Spleen (tissue), 11 donors: ENCODE results near the gene C6orf47. TPM values are rescaled to one million over a fixed set of nuclear protein-coding genes. Genes with fewer than 3 reads are reported as not detected.

Experiments
- DNase-seq: peaks from one replicate; pipeline ENCODE4 v3.0.0-alpha.2; 2020
- H3K27ac ChIP-seq, 8 donors: fragments of 200-600 bp; sonication (generic) in 7 of 8; 1 replicate in 4 of 8; 2 replicates in 4 of 8; pipeline versions ENCODE4 v1.5.0 to v1.8.0; 2016 to 2021; ENCODE audit warnings: inconsistent platforms in 4 of 8, mild to moderate bottlenecking in 4 of 8, moderate library complexity in 1 of 8
- H3K27me3 ChIP-seq, 7 donors: fragments of 200-600 bp; sonication (generic) in 6 of 7; replicated peaks in 1 of 7; 1 replicate in 4 of 7; 2 replicates in 3 of 7; pipeline versions ENCODE4 v1.5.0 to v1.8.0; 2016 to 2021; ENCODE audit warnings: inconsistent platforms in 3 of 7, mild to moderate bottlenecking in 1 of 7
- H3K36me3 ChIP-seq, 6 donors: fragments of 200-600 bp; sonication (generic) in 5 of 6; 1 replicate in 4 of 6; 2 replicates in 2 of 6; pipeline versions ENCODE4 v1.5.0 to v1.8.0; 2016 to 2021; ENCODE audit warnings: inconsistent platforms in 2 of 6
- H3K4me1 ChIP-seq, 6 donors: fragments of 200-600 bp; sonication (generic) in 5 of 6; 1 replicate in 3 of 6; 2 replicates in 3 of 6; pipeline versions ENCODE4 v1.5.0 to v1.8.0; 2016 to 2021; ENCODE audit warnings: inconsistent platforms in 3 of 6
- H3K4me3 ChIP-seq, 8 donors: fragments of 200-600 bp; sonication (generic) in 7 of 8; 1 replicate in 4 of 8; 2 replicates in 4 of 8; pipeline versions ENCODE4 v1.5.0 to v1.8.0; 2016 to 2021; ENCODE audit warnings: inconsistent platforms in 4 of 8, mild to moderate bottlenecking in 4 of 8, moderate library complexity in 2 of 8
- H3K9me3 ChIP-seq, 8 donors: fragments of 200-600 bp; sonication (generic) in 7 of 8; 1 replicate in 4 of 8; 2 replicates in 4 of 8; pipeline versions ENCODE4 v1.5.0 to v1.8.0; 2016 to 2021; ENCODE audit warnings: inconsistent platforms in 4 of 8
- POLR2A ChIP-seq, 3 donors: fragments of 450-650 bp; IDR thresholded peaks; one replicate each; pipeline ENCODE4 v1.5.1; 2017; ENCODE audit warnings: antibody characterized with exemption in 3 of 3, mild to moderate bottlenecking in 1 of 3
- POLR2AphosphoS5 ChIP-seq, 3 donors: sonication (generic); formaldehyde crosslinking; IDR thresholded peaks; one replicate each; pipeline ENCODE4 v1.5.1; 2017; ENCODE audit warnings: antibody characterized with exemption in 3 of 3
- WGBS, 5 donors: extraction: QIAGEN DNeasy Blood & Tissue Kit in 3 of 5; methylation state at CpG; one replicate each; pipeline versions ENCODE4 v1.1.5 to v1.1.7; 2013 to 2018; 5-methylcytosine and 5-hydroxymethylcytosine counted together
- intact Hi-C: fragments of 100-400 bp; cut with DNase I; formaldehyde crosslinking; loops from one replicate; pipeline ENCODE4 v1.15.0; 2023; ENCODE audit warnings: low total_unique reads
- polyA plus RNA-seq, 3 donors: library from polyadenylated mRNA; stranded (reverse); fragments of 200-250 nt; gene quantifications; one replicate each; pipeline ENCODE4 v1.2.1, GENCODE V29; 2013
- total RNA-seq, 7 donors: library from RNA; depleted of rRNA in 3 of 7; stranded (reverse); fragments of >200 nt in 3 of 7; fragmentation: NEBNext Ultra II Directional in 4 of 7; extraction: Animal tissue kit (Norgen Biotek cat#: 25700) in 4 of 7; gene quantifications; one replicate each; pipeline versions ENCODE4 v1.1.0 to v1.2.1, GENCODE V29; 2016 to 2021
- TF ChIP-seq, protein P1 (sequence below), 11 experiments: fragments of 200-600 bp in 7 of 11; fragments of 450-650 bp in 4 of 11; sonication (generic) in 4 of 11; IDR thresholded peaks in 8 of 11; conservative IDR thresholded peaks in 3 of 11; 1 replicate in 7 of 11; 2 replicates in 4 of 11; pipeline versions ENCODE4 v1.4.0 to v1.8.0; 2016 to 2021; ENCODE audit warnings: antibody characterized with exemption in 11 of 11, inconsistent platforms in 4 of 11, mild to moderate bottlenecking in 1 of 11
- donor health status: healthy with polysubstance abuse.
- donor health status: DM: no; HTN: no; CAD: no; lungs with moderate emphysema.
- donor health status: DM: no; HTN: no; CAD: no.
- donor health status: Bipolar disorder and iron deficiency.
- donor health status: healthy.
- donor health status: DM: no; HTN: no; CAD: no.
- donor health status: DM: yes; HTN: yes; CAD: no.

The C6orf47 gene
- total and polyA plus RNA-seq, 10 donors: 12.2 to 37.4 (median 26.6) TPM

DNA sequence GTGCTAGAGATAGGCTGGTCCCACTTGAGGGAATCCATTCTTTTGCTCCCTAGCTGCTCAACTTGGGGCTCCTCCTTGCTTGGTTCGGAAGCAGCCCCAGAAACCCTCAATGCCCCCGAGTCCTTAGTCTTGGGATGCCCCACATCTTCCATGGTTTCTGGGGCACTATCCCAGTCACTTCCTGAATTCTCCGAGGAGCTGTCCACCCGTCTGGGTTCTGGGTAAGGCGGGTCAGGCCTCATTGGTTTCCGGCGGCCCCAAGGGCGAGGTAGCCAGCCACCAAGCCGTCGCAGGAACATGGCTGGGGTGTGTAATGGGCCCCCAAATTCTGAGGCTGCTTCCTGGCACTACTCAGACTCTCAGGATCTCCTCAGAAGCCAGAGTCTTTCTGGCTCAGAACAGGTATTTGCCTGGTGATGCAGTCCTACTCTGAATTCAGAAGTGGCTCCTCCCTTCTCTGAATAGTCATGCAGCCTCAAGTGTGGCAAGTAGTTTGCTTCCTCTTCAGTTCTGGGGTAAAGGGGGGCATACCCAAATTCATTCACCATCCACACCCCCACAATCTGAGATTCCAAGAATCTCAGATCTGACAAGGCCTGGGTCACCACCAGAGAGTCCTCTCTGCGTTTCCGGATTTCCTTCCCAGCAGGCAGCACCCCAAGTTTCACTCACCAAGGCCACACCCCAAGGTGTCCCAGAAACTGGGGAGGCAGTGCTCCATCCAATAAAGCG is 763 bp downstream of the C6orf47 start:
- peaks cover 47 to 95% (median 79%) of the 10 kb centered on the region in 6 donors for H3K4me1 ChIP-seq
- H3K36me3 ChIP-seq: peaks cover 0 to 72% (median 28%) of the 10 kb centered on the region in 6 donors
- H3K9me3 ChIP-seq: no peaks in the 10 kb centered on the region
- intact Hi-C loops: no loop called here
- H3K27me3 ChIP-seq: no peaks in the 10 kb centered on the region
- DNase-seq: peak; percentile 82
- peak overlapping the region; percentile 82 to 97 (median 94) for H3K27ac ChIP-seq
- TF ChIP-seq POLR2AphosphoS5 (IDR thresholded peaks at IDR 0.05): no peak
- TF ChIP-seq POLR2A (IDR thresholded peaks at IDR 0.05): no peak
- TF ChIP-seq, protein P1, sequence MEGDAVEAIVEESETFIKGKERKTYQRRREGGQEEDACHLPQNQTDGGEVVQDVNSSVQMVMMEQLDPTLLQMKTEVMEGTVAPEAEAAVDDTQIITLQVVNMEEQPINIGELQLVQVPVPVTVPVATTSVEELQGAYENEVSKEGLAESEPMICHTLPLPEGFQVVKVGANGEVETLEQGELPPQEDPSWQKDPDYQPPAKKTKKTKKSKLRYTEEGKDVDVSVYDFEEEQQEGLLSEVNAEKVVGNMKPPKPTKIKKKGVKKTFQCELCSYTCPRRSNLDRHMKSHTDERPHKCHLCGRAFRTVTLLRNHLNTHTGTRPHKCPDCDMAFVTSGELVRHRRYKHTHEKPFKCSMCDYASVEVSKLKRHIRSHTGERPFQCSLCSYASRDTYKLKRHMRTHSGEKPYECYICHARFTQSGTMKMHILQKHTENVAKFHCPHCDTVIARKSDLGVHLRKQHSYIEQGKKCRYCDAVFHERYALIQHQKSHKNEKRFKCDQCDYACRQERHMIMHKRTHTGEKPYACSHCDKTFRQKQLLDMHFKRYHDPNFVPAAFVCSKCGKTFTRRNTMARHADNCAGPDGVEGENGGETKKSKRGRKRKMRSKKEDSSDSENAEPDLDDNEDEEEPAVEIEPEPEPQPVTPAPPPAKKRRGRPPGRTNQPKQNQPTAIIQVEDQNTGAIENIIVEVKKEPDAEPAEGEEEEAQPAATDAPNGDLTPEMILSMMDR (IDR thresholded peaks at IDR 0.05 in 8 of 11, conservative IDR thresholded peaks at IDR 0.05 in 3 of 11): no peak
- H3K4me3 ChIP-seq: peak overlapping the region; percentile 61 to 96 (median 77)
- 22 to 36% (median 25%) methylated on average over 10 to 13 of the region's 13 CpGs for WGBS, 5 donors

DNA sequence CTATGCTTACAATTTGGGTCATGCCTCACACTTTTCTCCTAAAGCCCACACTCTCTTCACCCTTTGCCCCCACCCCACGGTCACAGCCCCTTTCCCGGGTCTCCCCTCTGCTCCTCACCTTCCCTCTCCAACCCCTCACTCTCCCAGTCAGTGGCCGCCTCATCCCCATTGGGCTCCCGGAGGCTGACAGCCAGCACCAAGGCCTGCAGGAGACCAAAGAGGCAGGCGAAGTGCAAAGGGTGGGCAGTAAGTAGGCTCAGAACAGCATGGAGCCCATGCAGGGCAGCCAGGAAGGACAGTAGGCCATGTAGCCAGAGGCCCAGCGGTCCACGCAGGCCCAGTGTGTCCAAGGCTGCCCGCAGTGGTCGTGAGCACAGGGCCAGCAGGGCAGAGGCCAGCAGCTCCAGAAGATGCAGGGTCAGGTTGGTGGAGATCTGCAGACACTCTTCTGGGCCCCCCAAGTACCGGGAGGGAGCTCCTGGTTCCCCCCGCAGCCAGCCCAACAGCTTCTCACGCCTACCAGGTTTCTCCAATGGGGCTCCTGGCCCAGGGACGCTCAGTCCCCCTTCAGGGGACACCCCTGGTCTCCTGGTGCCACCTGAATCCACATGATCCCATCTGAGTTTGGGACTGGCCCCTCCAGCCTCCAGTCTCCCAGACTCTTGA is 1.5 kb downstream of the C6orf47 start:
- H3K4me1 ChIP-seq: peaks cover 45 to 96% (median 75%) of the 10 kb centered on the region in 6 donors

DNA sequence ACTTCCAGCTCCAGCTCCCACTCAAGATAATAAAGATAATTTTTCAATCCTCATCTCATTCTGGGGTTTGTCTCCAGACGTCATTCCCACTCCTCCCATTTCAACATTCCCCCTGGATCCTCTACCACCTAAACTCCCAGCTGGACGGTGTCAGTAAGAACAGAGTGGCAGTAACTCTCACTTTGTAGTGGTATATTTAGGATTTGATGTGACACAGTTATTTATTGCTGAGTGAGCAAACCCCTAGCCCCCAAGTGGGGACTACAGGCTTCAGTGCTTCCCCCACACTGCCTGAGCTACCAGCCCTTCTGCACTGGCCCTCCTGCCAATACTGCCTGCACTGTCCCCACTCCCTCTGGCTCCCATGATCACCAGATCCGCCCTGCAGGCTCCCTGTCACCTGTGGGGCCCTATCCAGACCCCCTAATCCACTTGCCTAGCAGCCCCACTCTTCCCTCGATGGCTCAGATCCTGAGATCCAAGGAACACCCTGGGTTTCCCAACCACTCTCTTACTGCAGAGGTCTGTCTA is 2.4 kb downstream of the C6orf47 start:
- DNase-seq: no peak
- 82 to 89% (median 85%) methylated on average over 4 of the region's 4 CpGs for WGBS, 5 donors
- Histone ChIP-seq H3K36me3 (peaks cover 0 to 65% (median 25%) of the 10 kb centered on the region in 6 donors), H3K9me3 (no peaks in the 10 kb centered on the region), H3K27me3 (no peaks in the 10 kb centered on the region), H3K4me3 (peak overlapping the region in 2 of 8 donors; percentile 6 to 96), H3K27ac (peak overlapping the region in 4 of 8 donors; percentile 10 to 97 (median 94)), H3K4me1 (peaks cover 42 to 96% (median 75%) of the 10 kb centered on the region in 6 donors)
- TF ChIP-seq, protein P1 (IDR thresholded peaks at IDR 0.05 in 8 of 11, conservative IDR thresholded peaks at IDR 0.05 in 3 of 11): no peak
- TF ChIP-seq POLR2A (IDR thresholded peaks at IDR 0.05) (no peak), POLR2AphosphoS5 (IDR thresholded peaks at IDR 0.05) (no peak)
- intact Hi-C loops: no loop called here

More for the DNA sequence above, 1.5 kb downstream of the C6orf47 start:
- no peaks in the 10 kb centered on the region for H3K9me3 ChIP-seq
- no peaks in the 10 kb centered on the region for H3K27me3 ChIP-seq
- peak overlapping the region; percentile 82 to 97 (median 94) for H3K27ac ChIP-seq
- no peak for DNase-seq
- peaks cover 0 to 74% (median 28%) of the 10 kb centered on the region in 6 donors for H3K36me3 ChIP-seq
- TF ChIP-seq POLR2AphosphoS5 (IDR thresholded peaks at IDR 0.05) (peak in 1 of 3 donors; percentile 62), POLR2A (IDR thresholded peaks at IDR 0.05) (no peak)
- intact Hi-C loops: no loop called here
- H3K4me3 ChIP-seq: peak overlapping the region; percentile 61 to 96 (median 77)
- 77 to 86% (median 83%) methylated on average over 9 to 13 of the region's 13 CpGs for WGBS, 5 donors

DNA sequence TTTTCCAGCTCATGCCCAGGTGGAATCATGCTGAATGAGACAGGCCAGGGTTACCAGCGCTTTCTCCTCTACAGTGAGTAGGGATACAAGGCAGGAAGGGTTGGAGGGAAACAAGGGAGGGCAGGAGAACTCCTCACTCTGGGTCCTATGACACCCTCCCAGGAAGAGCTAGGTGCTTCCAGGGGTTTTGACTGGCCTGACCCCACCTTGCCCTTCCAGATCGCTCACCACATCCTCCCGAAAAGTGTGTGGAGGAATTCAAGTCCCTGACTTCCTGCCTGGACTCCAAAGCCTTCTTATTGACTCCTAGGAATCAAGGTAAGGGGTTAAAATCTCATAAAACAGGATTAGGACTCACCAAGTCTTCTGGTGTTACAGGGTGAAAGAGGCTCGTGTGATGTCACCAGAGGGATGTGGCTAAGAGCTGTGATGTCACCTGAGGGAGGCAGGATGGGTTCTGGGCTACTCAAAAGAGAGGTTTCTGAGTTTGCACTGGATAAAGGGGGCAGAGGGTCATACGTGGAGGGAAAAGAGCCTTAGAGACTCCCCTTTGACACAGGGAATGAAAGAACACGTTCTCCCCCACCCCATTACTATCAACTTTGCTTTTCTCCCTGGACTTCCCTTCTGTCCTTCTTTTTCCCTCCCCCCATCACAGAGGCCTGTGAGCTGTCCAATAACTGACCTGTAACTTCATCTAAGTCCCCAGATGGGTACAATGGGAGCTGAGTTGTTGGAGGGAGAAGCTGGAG is 3.0 kb downstream of the C6orf47 start:
- no peak for DNase-seq
- WGBS, 5 donors: 61 to 83% (median 77%) methylated on average over 6 of the region's 6 CpGs
- H3K9me3 ChIP-seq: no peaks in the 10 kb centered on the region
- TF ChIP-seq POLR2AphosphoS5 (IDR thresholded peaks at IDR 0.05) (no peak), POLR2A (IDR thresholded peaks at IDR 0.05) (no peak)
- TF ChIP-seq, protein P1 (IDR thresholded peaks at IDR 0.05 in 8 of 11, conservative IDR thresholded peaks at IDR 0.05 in 3 of 11): no peak
- peaks cover 39 to 92% (median 70%) of the 10 kb centered on the region in 6 donors for H3K4me1 ChIP-seq
- H3K36me3 ChIP-seq: peaks cover 0 to 59% (median 22%) of the 10 kb centered on the region in 6 donors
- peak overlapping the region in 1 of 8 donors; percentile 6 for H3K4me3 ChIP-seq
- H3K27me3 ChIP-seq: no peaks in the 10 kb centered on the region
- intact Hi-C loops: no loop called here
- peak overlapping the region in 5 of 8 donors; percentile 9 to 97 (median 94) for H3K27ac ChIP-seq
